Heart left ventricle (tissue), 13 donors: Measurements from ENCODE around the gene ERVW-1.
"Not testable (repeated sequence)": the region's sequence is repeated elsewhere in the genome, so short reads cannot be mapped to it uniquely, and the experiment has no call there.

Experiments used
- CTCF ChIP-seq, 12 donors: fragments of 200-600 bp; sonication (generic) in 4 of 12; IDR thresholded peaks; one replicate each; pipeline versions ENCODE4 v1.5.0 to v1.8.0; 2018 to 2022; ENCODE audit warnings: antibody characterized with exemption in 12 of 12, mild to moderate bottlenecking in 5 of 12
- POLR2A ChIP-seq, 2 donors: fragments of 450-650 bp; IDR thresholded peaks; one replicate each; pipeline ENCODE4 v1.6.1; 2017; ENCODE audit warnings: antibody characterized with exemption in 2 of 2, mild to moderate bottlenecking in 2 of 2, moderate library complexity in 2 of 2
- donor health status: ischemic (EF 13 %, LVEDD 7.1; RV severe dilation, severe dysfunction).
- donor health status: DM: no; HTN: yes; CAD: no.
- donor health status: DM: no; HTN: no; CAD: no.
- donor health status: ischemic (EF 25% LVEDD 6.9; RV normal size, moderate dysfunction).
- donor health status: ischemic (EF 25% LVEDD 5.7; RV mildly dilated, moderate dysfunction).
- donor health status: ischemic (EF 35%, LVEDD 5.7; RV mildly dilated, moderate dysfunction).
- donor health status: nonischemic (EF 11% LVEDD 7.7; RV severe dilation, severe dysfunction).
- donor health status: DM: yes; HTN: yes; CAD: no.
- donor health status: PGD.
- donor health status: ischemic (EF 29% LVEDD 5.4; RV normal size, mild dysfunction).
- donor health status: nonischemic (EF 23%, LVEDD 6.1; RV moderate dilation, normal function).

GRCh38 chr7:92473989-92474388 lies 3.8 kb downstream of the ERVW-1 start:
- TF ChIP-seq CTCF, POLR2A (IDR thresholded peaks at IDR 0.05): not testable (repeated sequence)
